Effector memory CD8-positive, alpha-beta T cell (primary cell): ENCODE results near the gene PLIN5.

Experiments used
- ATAC-seq: fragments of 150-1000 bp; cut with Tn5 transposase; replicated peaks from 2 replicates; pipeline ENCODE4 v1.10.0; 2021; ENCODE audit warnings: mild to moderate bottlenecking, moderate library complexity
- DNase-seq, 3 experiments: peaks; one replicate each; pipeline ENCODE4 v3.0.0; 2021
- H3K27ac Mint-ChIP-seq, 2 donors: one replicate each; pipeline ENCODE4 v1.8.0; 2022; ENCODE audit warnings: mild to moderate bottlenecking in 2 of 2, mixed read lengths in 2 of 2, moderate library complexity in 2 of 2
- H3K27me3 Mint-ChIP-seq, 2 donors: one replicate each; pipeline ENCODE4 v1.8.0; 2022; ENCODE audit warnings: mixed read lengths in 2 of 2
- H3K36me3 Mint-ChIP-seq: one replicate; pipeline ENCODE4 v1.8.0; 2022; ENCODE audit warnings: mild to moderate bottlenecking, moderate library complexity, mixed read lengths; ENCODE audit not compliant: insufficient read depth
- H3K4me1 Mint-ChIP-seq, 2 donors: one replicate each; pipeline ENCODE4 v1.8.0; 2022; ENCODE audit warnings: low read depth in 2 of 2, mixed read lengths in 2 of 2
- H3K4me3 Mint-ChIP-seq, 2 donors: one replicate each; pipeline ENCODE4 v1.8.0; 2022; ENCODE audit warnings: mild to moderate bottlenecking in 2 of 2, mixed read lengths in 2 of 2, moderate library complexity in 2 of 2
- H3K9me3 Mint-ChIP-seq, 2 donors: one replicate each; pipeline ENCODE4 v1.8.0; 2022; ENCODE audit warnings: mixed read lengths in 2 of 2

The PLIN5 gene

DNA sequence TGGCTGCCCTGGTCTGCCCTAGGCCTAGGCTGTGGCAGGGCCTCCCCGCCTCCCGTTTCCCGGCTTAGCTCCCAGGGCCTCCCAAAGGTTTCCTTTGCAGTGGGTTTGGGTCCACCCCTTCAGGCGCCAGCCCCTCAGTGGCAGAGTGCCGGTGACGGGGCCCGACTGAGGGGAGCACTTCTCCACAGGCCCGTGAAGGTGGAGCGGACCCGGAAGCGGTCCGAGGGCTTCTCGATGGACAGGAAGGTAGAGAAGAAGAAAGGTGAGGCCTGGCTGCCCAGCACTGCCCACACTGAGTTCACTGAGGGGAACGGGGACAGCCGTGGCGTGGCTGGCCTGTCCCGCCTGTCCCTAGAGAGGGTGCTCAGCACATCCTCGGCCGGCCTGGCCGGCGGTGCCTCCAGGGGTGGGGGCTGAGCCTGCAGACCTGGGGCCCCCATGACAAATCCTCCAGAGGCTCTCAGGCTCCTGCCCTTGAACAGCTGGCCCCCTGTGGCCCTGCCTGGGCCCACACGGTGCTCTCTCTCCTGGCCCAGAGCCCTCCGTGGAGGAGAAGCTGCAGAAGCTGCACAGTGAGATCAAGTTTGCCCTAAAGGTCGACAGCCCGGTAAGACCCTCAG is 37.1 kb downstream of the PLIN5 start:
- no peaks in the 10 kb centered on the region for H3K27me3 Mint-ChIP-seq
- ATAC-seq (no peak), DNase-seq (no peak)
- no peak overlapping the region for H3K4me3 Mint-ChIP-seq
- no peak overlapping the region for H3K27ac Mint-ChIP-seq
- no peaks in the 10 kb centered on the region for H3K4me1 Mint-ChIP-seq
- peaks cover 20% of the 10 kb centered on the region for H3K36me3 Mint-ChIP-seq
- no peaks in the 10 kb centered on the region for H3K9me3 Mint-ChIP-seq

DNA sequence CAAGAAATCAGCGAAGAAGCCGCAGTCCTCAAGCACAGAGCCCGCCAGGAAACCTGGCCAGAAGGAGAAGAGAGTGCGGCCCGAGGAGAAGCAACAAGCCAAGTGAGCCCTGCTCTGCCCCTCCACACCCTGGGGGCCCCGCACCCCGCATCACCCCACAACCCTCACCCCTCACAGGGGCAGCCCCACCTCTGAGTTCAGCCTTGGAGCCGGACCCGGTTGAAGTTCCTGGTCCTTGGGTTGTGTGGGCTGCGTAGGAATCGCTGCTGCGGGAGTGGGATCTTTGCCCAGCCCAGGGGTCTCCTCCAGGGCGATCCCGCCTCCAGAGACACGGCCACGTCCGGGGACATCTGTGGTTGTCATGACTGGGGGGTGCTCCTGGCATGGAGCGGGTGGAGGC is 38.7 kb downstream of the PLIN5 start:
- peaks cover 20% of the 10 kb centered on the region for H3K36me3 Mint-ChIP-seq
- H3K4me3 Mint-ChIP-seq = no peak overlapping the region
- no peak overlapping the region for H3K27ac Mint-ChIP-seq
- H3K4me1 Mint-ChIP-seq = no peaks in the 10 kb centered on the region
- H3K27me3 Mint-ChIP-seq = no peaks in the 10 kb centered on the region
- ATAC-seq = no peak
- no peaks in the 10 kb centered on the region for H3K9me3 Mint-ChIP-seq
- DNase-seq = no peak

- DNase-seq (no peak), ATAC-seq (no peak)
- no peaks in the 10 kb centered on the region for H3K27me3 Mint-ChIP-seq
- H3K9me3 Mint-ChIP-seq = no peaks in the 10 kb centered on the region
- H3K4me1 Mint-ChIP-seq = no peaks in the 10 kb centered on the region
- peaks cover 25% of the 10 kb centered on the region for H3K36me3 Mint-ChIP-seq
- peak overlapping the region in 1 of 2 donors; percentile 22 for H3K27ac Mint-ChIP-seq
- H3K4me3 Mint-ChIP-seq = no peak overlapping the region
Observed at GRCh38 chr19:4495471-4495870, 39.6 kb downstream of the PLIN5 start.

DNA sequence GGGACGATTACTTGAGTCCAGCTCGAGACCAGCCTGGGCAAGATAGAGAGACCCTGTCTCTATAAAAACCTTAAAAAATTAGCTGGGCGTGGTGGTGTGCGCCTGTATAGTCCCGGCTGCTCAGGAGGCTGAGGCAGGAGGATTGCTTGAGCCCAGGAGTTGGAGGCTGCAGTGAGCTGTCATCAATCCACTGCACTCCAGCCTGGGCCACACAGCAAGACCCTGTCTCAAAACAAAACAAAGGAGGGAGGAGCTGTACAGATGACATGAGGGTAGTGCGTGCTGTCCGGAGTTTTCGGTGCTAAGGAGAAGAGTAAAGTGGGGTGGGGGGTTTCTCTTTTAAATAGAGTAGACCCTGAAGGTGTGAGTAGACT is 40.3 kb downstream of the PLIN5 start:
- H3K9me3 Mint-ChIP-seq = no peaks in the 10 kb centered on the region
- DNase-seq (no peak), ATAC-seq (no peak)
- H3K27ac Mint-ChIP-seq = no peak overlapping the region
- no peak overlapping the region for H3K4me3 Mint-ChIP-seq
- no peaks in the 10 kb centered on the region for H3K27me3 Mint-ChIP-seq
- peaks cover 30% of the 10 kb centered on the region for H3K36me3 Mint-ChIP-seq
- no peaks in the 10 kb centered on the region for H3K4me1 Mint-ChIP-seq

DNA sequence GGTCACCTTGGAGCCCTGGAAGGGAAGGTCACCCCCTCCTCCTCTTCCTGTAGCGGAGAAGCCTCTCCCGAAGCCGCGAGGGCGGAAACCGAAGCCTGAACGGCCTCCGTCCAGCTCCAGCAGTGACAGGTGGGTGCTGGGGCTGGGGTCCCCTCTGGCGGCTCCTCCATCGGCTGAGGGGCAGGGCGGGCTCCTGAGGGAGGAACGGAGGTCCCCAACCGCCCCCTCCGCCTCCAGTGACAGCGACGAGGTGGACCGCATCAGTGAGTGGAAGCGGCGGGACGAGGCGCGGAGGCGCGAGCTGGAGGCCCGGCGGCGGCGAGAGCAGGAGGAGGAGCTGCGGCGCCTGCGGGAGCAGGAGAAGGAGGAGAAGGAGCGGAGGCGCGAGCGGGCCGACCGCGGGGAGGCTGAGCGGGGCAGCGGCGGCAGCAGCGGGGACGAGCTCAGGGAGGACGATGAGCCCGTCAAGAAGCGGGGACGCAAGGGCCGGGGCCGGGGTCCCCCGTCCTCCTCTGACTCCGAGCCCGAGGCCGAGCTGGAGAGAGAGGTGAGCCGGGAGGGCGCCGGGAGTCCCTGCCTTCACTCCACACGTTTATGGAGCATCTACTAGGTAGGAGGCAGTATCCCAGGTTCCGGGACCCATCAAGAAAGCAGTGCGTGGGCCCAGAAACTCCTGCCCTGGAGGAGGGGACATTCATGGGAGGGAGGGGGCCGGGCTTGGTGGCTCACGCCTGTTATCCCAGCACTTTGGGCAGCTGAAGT is 40.9 kb downstream of the PLIN5 start:
- DNase-seq (no peak), ATAC-seq (no peak)
- Mint-ChIP-seq H3K27me3 (no peaks in the 10 kb centered on the region), H3K4me1 (no peaks in the 10 kb centered on the region), H3K36me3 (peaks cover 35% of the 10 kb centered on the region), H3K4me3 (no peak overlapping the region), H3K27ac (no peak overlapping the region), H3K9me3 (no peaks in the 10 kb centered on the region)

- H3K27me3 Mint-ChIP-seq = no peaks in the 10 kb centered on the region
- ATAC-seq = no peak
- no peak overlapping the region for H3K27ac Mint-ChIP-seq
- H3K4me1 Mint-ChIP-seq = no peaks in the 10 kb centered on the region
- no peaks in the 10 kb centered on the region for H3K9me3 Mint-ChIP-seq
- H3K4me3 Mint-ChIP-seq = no peak overlapping the region
- DNase-seq = no peak
- peaks cover 43% of the 10 kb centered on the region for H3K36me3 Mint-ChIP-seq
Observed at GRCh38 chr19:4493104-4493928, 41.7 kb downstream of the PLIN5 start.

- Mint-ChIP-seq H3K9me3 (no peaks in the 10 kb centered on the region), H3K4me3 (no peak overlapping the region), H3K27ac (no peak overlapping the region), H3K4me1 (no peaks in the 10 kb centered on the region), H3K36me3 (peaks cover 44% of the 10 kb centered on the region), H3K27me3 (no peaks in the 10 kb centered on the region)
- ATAC-seq (no peak), DNase-seq (no peak)
Observed at GRCh38 chr19:4492337-4493103, 42.5 kb downstream of the PLIN5 start.

DNA sequence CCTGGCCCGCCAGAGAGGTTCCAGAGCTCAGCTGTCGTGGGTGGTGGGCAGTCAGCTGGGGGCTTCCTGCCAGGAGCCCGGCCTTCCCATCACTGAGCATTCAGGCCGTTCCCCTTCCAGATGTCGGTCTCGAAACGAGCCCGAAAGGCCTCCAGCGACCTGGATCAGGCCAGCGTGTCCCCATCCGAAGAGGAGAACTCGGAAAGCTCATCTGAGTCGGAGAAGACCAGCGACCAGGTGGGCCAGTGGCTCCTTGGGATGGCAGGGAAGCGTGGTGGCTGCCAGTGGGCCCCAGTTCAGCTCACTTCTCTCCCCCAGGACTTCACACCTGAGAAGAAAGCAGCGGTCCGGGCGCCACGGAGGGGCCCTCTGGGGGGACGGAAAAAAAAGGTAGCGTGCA is 43.6 kb downstream of the PLIN5 start:
- DNase-seq (no peak), ATAC-seq (no peak)
- H3K9me3 Mint-ChIP-seq = no peaks in the 10 kb centered on the region
- peaks cover 42% of the 10 kb centered on the region for H3K36me3 Mint-ChIP-seq
- H3K27ac Mint-ChIP-seq = no peak overlapping the region
- no peaks in the 10 kb centered on the region for H3K27me3 Mint-ChIP-seq
- H3K4me1 Mint-ChIP-seq = peaks cover 0 to 4% of the 10 kb centered on the region in 2 donors
- H3K4me3 Mint-ChIP-seq = no peak overlapping the region

DNA sequence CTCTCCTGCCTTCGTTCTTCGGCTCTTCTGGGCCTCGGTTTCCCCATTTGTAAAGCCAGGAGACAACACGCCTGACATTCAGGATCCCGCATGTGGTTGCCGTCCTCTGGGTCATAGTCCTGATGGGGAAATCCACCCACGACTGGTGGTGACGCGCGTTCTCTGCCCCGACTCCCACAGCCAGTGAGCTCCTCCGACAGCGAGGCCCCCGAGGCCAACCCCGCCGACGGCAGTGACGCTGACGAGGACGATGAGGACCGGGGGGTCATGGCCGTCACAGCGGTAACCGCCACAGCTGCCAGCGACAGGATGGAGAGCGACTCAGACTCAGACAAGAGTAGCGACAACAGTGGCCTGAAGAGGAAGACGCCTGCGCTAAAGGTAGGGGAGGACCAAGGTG is 46.5 kb downstream of the PLIN5 start:
- Mint-ChIP-seq H3K4me3 (no peak overlapping the region), H3K36me3 (peaks cover 35% of the 10 kb centered on the region), H3K4me1 (peaks cover 0 to 4% of the 10 kb centered on the region in 2 donors), H3K27ac (no peak overlapping the region), H3K9me3 (no peaks in the 10 kb centered on the region), H3K27me3 (no peaks in the 10 kb centered on the region)
- DNase-seq = no peak
- no peak for ATAC-seq

DNA sequence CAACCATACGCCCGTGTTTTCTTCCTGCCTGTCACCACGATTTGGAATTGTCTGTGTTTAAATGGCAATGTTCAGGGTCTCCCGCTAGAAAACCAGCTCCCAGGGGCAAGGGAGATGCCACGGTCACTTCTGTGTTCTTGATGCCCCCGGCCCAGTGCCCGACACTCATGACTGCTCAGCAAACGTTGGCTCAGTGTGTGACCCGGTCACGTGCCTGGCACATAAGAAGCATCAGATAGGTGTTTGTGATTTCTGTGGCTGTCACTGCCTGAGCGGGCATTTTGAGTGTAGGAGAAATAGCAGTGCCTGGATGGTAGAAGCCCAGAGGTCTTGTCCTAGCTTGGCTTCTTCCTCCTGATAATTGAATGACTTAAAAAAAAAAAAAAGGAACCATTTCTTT is 47.5 kb downstream of the PLIN5 start:
- ATAC-seq = no peak
- Mint-ChIP-seq H3K36me3 (peaks cover 37% of the 10 kb centered on the region), H3K4me3 (no peak overlapping the region), H3K4me1 (peaks cover 0 to 4% of the 10 kb centered on the region in 2 donors), H3K27me3 (no peaks in the 10 kb centered on the region), H3K9me3 (no peaks in the 10 kb centered on the region), H3K27ac (no peak overlapping the region)
- no peak for DNase-seq

- Mint-ChIP-seq H3K9me3 (no peaks in the 10 kb centered on the region), H3K4me1 (peaks cover 0 to 4% of the 10 kb centered on the region in 2 donors), H3K27ac (no peak overlapping the region), H3K36me3 (peaks cover 32% of the 10 kb centered on the region), H3K4me3 (no peak overlapping the region), H3K27me3 (no peaks in the 10 kb centered on the region)
- ATAC-seq (no peak), DNase-seq (no peak)
Observed at GRCh38 chr19:4483385-4483784, 51.6 kb downstream of the PLIN5 start.

DNA sequence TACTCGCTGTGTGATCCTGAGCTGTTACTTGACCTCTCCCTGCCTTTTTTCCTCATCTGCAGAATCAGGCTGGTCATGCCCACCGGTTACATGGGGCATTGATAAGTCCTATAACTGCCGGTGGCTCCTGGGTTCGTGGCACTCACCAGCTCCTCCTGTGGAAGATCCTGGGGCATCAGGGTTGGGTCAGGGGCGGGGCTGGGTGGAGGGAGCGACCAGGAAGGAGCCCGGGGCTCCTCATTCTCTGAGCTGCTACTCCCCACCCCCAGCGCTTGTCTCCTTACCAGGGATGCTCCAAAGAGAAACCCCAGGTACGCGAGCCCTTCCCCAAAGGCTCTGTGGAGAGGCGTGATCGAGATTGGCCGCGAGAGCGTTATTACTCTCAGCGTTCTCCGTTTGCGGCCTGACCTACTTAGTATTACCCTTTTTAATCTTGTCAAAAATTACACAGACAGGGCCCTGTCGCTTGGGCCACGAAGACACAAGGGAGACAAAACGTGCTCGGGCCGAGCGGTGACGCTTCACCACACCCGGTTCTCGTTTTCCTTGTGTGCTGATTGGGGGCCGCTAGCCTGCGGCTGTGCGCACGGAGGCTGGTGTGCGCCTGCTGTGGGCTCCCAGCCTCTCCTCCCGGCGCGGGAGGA is 52.2 kb downstream of the PLIN5 start:
- peaks cover 36% of the 10 kb centered on the region for H3K36me3 Mint-ChIP-seq
- ATAC-seq (no peak), DNase-seq (no peak)
- no peaks in the 10 kb centered on the region for H3K27me3 Mint-ChIP-seq
- H3K27ac Mint-ChIP-seq = no peak overlapping the region
- peaks cover 0 to 4% of the 10 kb centered on the region in 2 donors for H3K4me1 Mint-ChIP-seq
- no peaks in the 10 kb centered on the region for H3K9me3 Mint-ChIP-seq
- no peak overlapping the region for H3K4me3 Mint-ChIP-seq
